Measurements from ENCODE around the gene KATNIP.

The KATNIP gene

GRCh38 chr16:27549746-27550581 lies at the start of gene KATNIP, which contains the start of gene GTF3C1:
Gene KATNIP, plus strand, starts transcription at chr16:27550144. Its CDS starts 27 bp downstream, at chr16:27550171.
Gene GTF3C1, minus strand, starts transcription at chr16:27549913. Its CDS starts 23 bp downstream, at chr16:27549890.
- DNase-seq (ENCODE audit: extremely low spot score, insufficient read length, low read depth) (peak; percentile 100), FAIRE-seq (peak; percentile 92)

- no peak for DNase-seq (ENCODE audit: extremely low spot score, insufficient read length, low read depth)
- no peak for FAIRE-seq
Measured at GRCh38 chr16:27500801-27501200, 49.1 kb upstream of the KATNIP start.

- DNase-seq (ENCODE audit: extremely low spot score, insufficient read length, low read depth) (no peak), FAIRE-seq (no peak)
Measured at GRCh38 chr16:27503662-27504061, 46.3 kb upstream of the KATNIP start.

- FAIRE-seq, result no peak
- DNase-seq (ENCODE audit: extremely low spot score, insufficient read length, low read depth), result no peak
Measured at GRCh38 chr16:27505297-27506236, 44.4 kb upstream of the KATNIP start.

- DNase-seq (ENCODE audit: extremely low spot score, insufficient read length, low read depth) (no peak), FAIRE-seq (no peak)
Measured at GRCh38 chr16:27506771-27507170, 43.2 kb upstream of the KATNIP start.

- DNase-seq (ENCODE audit: extremely low spot score, insufficient read length, low read depth), result no peak
- no peak for FAIRE-seq
Measured at GRCh38 chr16:27508476-27508875, 41.5 kb upstream of the KATNIP start.

GRCh38 chr16:27511657-27512448 lies 38.1 kb upstream of the KATNIP start:
- FAIRE-seq, result no peak
- DNase-seq (ENCODE audit: extremely low spot score, insufficient read length, low read depth), result no peak

GRCh38 chr16:27514806-27515205 lies 35.1 kb upstream of the KATNIP start:
- DNase-seq (ENCODE audit: extremely low spot score, insufficient read length, low read depth) (no peak), FAIRE-seq (no peak)

GRCh38 chr16:27515874-27516353 lies 34.0 kb upstream of the KATNIP start:
- peak; percentile 57 for FAIRE-seq

GRCh38 chr16:27516365-27516764 lies 33.6 kb upstream of the KATNIP start:
- DNase-seq (ENCODE audit: extremely low spot score, insufficient read length, low read depth) (no peak), FAIRE-seq (no peak)

More at GRCh38 chr16:27515874-27516353, 34.0 kb upstream of the KATNIP start:
- peak; percentile 37 for DNase-seq (ENCODE audit: extremely low spot score, insufficient read length, low read depth)

- no peak for FAIRE-seq
- no peak for DNase-seq (ENCODE audit: extremely low spot score, insufficient read length, low read depth)
Measured at GRCh38 chr16:27517664-27518063, 32.3 kb upstream of the KATNIP start.

- FAIRE-seq, result no peak
- no peak for DNase-seq (ENCODE audit: extremely low spot score, insufficient read length, low read depth)
Measured at GRCh38 chr16:27518226-27518625, 31.7 kb upstream of the KATNIP start.

- FAIRE-seq, result no peak
Measured at GRCh38 chr16:27520982-27521673, 28.8 kb upstream of the KATNIP start.

GRCh38 chr16:27522173-27522707 lies 27.7 kb upstream of the KATNIP start:
- FAIRE-seq, result no peak
- no peak for DNase-seq (ENCODE audit: extremely low spot score, insufficient read length, low read depth)

More at GRCh38 chr16:27520982-27521673, 28.8 kb upstream of the KATNIP start:
- DNase-seq (ENCODE audit: extremely low spot score, insufficient read length, low read depth), result no peak

GRCh38 chr16:27526180-27526579 lies 23.8 kb upstream of the KATNIP start:
- FAIRE-seq, result no peak

GRCh38 chr16:27528294-27528693 lies 21.6 kb upstream of the KATNIP start:
- FAIRE-seq, result no peak
- DNase-seq (ENCODE audit: extremely low spot score, insufficient read length, low read depth), result no peak

More at GRCh38 chr16:27526180-27526579, 23.8 kb upstream of the KATNIP start:
- no peak for DNase-seq (ENCODE audit: extremely low spot score, insufficient read length, low read depth)

GRCh38 chr16:27529962-27530361 lies 20.0 kb upstream of the KATNIP start:
- DNase-seq (ENCODE audit: extremely low spot score, insufficient read length, low read depth), result no peak
- no peak for FAIRE-seq

- FAIRE-seq, result no peak
- DNase-seq (ENCODE audit: extremely low spot score, insufficient read length, low read depth), result no peak
Measured at GRCh38 chr16:27531186-27531585, 18.8 kb upstream of the KATNIP start.

Measured in GM18507 (cell line).